ENCODE data around the gene AXIN1.
"Not testable (repeated sequence)": the region's sequence is repeated elsewhere in the genome, so short reads cannot be mapped to it uniquely, and the experiment has no call there.

Gene AXIN1, protein sequence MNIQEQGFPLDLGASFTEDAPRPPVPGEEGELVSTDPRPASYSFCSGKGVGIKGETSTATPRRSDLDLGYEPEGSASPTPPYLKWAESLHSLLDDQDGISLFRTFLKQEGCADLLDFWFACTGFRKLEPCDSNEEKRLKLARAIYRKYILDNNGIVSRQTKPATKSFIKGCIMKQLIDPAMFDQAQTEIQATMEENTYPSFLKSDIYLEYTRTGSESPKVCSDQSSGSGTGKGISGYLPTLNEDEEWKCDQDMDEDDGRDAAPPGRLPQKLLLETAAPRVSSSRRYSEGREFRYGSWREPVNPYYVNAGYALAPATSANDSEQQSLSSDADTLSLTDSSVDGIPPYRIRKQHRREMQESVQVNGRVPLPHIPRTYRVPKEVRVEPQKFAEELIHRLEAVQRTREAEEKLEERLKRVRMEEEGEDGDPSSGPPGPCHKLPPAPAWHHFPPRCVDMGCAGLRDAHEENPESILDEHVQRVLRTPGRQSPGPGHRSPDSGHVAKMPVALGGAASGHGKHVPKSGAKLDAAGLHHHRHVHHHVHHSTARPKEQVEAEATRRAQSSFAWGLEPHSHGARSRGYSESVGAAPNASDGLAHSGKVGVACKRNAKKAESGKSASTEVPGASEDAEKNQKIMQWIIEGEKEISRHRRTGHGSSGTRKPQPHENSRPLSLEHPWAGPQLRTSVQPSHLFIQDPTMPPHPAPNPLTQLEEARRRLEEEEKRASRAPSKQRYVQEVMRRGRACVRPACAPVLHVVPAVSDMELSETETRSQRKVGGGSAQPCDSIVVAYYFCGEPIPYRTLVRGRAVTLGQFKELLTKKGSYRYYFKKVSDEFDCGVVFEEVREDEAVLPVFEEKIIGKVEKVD

DNA sequence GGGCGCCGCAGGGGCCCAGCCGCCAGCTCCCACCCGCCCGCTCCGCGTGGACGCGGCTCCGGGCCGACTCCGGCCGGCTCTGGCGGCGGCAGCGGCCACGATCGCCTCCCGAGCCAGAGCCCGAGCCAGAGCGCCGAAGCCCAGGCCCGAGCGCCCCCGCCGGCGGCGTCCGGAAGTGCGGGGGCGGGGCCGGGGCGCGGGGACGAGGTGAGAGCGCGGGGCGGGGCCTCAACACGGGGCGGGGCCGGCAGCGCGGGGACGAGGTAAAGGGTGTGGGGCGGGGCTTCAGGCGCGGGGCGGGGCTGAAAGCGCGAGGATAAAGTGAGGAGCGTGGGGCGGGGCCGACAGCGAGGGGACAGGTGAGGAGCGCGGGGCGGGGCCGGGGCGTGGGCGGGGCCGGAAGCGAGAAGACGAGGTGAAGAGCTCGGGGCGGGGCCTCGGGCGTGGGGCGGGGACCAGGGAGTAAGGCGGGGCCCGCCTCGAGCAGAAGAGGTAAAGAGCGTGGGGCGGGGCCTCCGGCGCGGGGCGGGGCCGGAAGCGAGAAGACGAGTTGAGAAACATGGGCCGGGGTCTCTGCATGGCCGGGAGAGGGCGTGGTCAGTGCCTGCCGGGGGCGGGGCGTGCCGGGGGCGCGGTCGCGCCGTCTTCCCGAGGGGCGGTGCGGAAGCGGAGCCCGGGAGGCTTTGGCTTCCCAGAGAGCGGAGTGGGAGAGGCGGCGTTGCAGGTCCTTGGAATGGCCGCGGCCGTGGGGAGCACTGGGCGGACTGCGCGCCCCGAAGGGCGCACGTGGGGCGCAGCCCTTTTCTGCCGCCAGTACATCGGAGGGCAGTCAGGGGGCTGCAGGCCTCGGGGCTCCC lies at the start of gene AXIN1:
TSS of gene AXIN1 (minus strand) at position 177 of the 857 bp plus-strand sequence. CDS start 5,698 bp downstream, outside the sequence.
- DNase-seq (ENCODE audit: low read depth in 3 of 3) = peak; percentile 100

DNA sequence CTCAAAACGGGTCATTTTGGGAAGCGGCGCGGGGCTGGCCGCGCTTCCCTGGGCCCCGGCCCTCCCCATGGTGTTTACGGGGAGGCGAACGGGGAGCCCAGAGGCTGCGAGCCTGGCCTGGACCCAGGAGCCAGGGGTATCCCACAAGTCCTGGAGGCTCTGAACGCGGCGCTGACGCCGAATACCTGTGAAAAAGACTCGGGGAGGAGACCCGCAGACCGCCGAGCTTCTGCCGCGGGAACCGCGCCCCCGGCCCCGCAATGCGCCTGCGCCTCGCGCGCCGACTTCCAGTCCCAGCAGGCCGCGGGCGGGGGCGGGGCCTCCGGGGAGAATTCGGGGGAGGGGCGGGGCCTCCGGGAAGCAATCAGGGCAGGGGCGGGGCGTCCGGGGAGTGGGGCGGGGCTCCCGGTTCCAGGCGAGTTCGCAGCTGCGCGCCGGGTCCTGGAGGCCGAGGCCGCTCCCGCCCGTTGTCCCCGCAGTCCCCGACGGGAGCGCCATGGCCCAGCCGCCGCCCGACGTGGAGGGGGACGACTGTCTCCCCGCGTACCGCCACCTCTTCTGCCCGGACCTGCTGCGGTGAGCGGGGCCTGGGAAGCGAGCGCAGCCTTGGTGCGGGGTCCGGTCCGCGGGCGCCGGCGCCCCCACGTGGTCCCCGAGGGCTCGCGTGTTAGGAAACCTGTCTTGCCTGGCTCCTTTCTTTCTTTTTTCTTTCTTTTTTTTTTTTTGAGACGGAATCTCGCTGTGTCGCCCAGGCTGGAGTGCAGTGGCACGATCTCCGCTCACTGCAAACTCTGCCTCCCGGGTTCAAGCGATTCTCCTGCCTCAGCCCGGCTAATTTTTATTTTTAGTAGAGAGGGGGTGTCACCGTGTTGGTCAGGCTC lies 49.2 kb upstream of the AXIN1 start, which contains the start of gene DECR2:
TSS of gene DECR2 (plus strand) at position 418 of the 881 bp plus-strand sequence. CDS start at position 497, 79 bp downstream.
- DNase-seq (ENCODE audit: low read depth in 3 of 3) = peak; percentile 98 to 99 (median 98)

DNA sequence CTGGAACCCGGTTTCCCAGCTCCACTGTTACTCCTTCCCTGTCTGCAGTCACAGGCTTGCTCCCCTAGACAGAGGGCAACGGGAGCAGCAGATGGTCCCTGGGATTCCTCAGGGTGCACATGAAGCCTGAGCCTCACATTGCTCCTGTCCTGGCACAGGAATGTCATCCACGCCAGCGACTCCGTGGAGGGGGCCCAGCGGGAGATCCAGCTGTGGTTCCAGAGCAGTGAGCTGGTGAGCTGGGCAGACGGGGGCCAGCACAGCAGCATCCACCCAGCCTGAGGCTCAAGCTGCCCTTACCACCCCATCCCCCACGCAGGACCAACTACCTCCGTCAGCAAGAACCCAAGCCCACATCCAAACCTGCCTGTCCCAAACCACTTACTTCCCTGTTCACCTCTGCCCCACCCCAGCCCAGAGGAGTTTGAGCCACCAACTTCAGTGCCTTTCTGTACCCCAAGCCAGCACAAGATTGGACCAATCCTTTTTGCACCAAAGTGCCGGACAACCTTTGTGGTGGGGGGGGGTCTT lies 47.6 kb upstream of the AXIN1 start:
- no peak for DNase-seq (ENCODE audit: low read depth in 3 of 3)

DNA sequence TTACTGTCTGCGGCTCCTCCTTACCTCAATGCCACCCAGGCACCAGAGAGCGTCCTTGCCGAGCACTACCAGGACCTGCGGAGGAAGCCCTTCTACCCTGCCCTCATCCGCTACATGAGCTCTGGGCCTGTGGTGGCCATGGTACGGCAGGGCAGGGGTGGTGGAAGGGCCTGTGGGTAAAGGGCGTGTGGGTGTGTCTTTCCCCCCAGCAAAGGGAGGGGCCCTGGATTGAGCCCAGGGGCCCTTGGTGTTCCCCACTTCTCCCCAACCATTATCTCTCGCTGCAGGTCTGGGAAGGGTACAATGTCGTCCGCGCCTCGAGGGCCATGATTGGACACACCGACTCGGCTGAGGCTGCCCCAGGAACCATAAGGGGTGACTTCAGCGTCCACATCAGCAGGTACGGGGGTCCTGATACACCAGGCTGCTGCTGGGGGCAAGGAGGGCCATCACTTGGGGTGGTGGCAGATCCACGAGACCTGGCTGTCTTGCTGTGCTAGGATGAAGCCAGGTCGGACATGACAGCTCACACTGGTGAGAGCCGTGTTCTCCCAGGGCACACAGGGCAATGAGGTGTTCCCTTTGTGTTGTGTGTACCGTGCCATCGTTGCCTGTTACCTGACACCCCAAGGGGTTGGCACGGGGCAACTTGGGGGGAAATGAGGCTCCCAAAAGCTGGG lies 47.0 kb upstream of the AXIN1 start:
- no peak for DNase-seq (ENCODE audit: low read depth in 3 of 3)

DNA sequence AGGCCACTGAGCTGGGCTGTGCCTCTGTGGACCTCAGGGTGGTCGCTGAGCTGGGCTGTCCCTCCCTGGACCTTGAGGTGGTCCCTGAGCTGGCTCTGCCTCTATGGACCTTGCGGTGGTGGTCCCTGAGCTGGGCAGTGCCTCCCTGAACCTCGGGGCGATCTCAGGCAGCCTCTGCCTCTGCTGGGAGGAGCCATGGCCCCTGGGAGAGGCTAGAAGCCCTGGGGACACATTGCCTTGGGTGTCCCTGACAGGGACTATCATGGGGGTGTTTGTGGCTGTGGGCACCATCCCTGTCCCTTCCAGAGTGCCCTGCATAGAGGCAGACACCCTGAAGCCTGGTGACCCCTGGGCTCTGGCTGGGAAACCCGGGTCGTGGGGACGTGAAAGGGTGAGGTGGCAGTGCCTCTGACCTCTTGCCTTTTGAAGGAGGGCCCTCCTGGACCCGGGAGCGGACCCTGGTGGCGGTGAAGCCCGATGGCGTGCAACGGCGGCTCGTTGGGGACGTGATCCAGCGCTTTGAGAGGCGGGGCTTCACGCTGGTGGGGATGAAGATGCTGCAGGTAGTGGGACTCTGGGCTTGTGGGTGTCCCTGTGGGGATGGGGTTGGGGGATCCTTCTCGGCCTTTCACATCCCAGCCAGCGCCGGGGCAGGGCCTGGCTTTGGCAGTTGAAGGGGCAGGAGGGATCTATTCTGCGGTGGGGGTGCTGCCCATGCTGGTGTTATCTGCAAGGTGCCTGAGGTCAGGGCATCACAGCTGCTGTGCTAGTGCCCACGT lies 46.2 kb upstream of the AXIN1 start:
- DNase-seq (ENCODE audit: low read depth in 3 of 3) = no peak

DNA sequence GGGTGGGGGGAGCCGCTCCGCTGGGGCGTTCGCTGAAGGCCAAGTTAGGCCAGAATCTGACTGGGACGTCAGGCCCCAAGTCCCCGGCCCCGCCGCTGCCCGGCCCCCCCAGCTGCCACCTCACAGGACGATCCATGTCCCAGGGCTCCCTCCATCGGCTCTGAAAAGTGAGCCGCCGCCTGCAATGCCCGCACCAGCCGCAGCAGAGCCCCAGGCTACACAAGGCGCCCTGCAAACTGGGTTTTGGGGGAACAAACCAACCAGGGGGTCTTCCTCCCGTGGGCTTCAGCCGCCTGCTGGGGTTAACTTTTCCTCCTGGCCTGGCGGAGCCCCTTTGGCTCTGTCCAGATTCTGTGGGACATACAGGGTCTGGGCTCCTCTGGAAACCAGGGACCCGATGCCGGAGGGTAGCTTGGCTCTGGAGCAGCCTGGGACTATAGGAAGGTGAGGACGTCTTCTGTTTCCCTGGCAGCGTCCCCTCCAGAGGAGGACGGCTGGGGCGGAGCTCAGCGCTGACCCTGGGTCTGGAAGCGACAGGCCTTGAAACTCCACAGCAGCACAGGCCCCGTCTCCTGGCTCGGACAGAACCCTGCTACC lies 45.3 kb upstream of the AXIN1 start:
- DNase-seq (ENCODE audit: low read depth in 3 of 3) = no peak

DNA sequence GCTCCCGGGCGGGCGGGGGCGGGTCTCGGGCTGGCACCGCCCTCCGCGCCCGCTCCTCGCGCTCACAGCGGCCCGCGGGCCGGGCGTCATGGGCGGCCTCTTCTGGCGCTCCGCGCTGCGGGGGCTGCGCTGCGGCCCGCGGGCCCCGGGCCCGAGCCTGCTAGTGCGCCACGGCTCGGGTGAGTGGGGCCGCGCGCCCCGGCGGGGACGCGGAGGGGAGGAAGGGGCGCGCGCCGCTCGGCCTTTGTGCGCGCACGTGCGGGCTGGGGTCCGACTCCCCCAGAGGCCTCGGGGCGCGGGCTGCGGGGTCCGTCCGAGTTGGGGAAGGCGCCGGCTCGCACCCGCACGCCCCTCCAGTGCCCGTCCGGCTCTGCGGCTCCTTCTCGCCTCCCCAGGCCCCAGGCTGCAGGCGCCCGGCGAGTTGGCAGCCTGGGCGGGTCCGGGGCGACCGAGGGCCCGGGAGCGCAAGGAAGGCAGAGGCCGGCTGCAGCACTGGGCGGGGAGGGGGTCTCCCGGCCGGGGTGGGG lies 44.7 kb upstream of the AXIN1 start, which contains the start of gene NME4:
TSS of gene NME4 (plus strand) at position 65 of the 527 bp plus-strand sequence. CDS start at position 89, 24 bp downstream.
- no peak for DNase-seq (ENCODE audit: low read depth in 3 of 3)

DNA sequence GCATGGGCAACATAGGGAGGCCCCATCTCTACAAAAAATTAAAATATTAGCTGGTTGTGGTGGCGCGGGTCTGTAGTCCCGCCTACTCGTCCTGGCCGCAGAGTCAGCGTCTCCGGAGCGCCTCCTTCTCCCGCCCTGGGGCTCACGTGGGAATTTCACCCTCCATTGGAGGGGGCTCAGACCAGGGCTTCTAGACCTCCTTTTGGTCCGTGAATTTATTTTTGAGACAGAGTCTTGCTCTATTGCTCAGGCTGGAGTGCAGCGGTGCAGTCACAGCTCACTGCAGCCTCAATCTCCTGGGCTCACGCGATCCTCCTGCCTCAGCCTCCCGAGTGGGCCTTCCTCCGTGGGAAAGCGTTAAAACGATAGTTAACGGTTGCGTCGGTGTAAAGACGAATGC lies 44.1 kb upstream of the AXIN1 start:
- DNase-seq (ENCODE audit: low read depth in 3 of 3) = no peak

DNA sequence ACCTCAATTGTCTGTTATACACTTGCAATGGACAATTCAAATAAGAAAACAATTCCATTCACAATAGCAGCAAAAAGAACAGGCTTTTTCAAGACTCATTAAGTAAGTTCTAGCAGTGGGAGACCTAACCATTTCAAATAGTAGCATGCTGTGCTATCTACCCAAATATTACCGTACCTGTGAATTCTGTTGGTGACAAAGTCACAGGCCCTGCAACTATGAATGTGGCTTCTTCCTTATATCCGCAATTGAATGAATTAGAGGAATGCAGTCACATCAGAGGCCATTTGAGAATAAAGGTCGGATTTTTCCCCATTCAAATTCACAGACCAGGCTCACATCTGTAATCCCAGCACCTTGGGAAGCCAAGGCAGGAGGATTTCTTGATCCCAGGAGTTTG lies 43.7 kb upstream of the AXIN1 start:
- DNase-seq (ENCODE audit: low read depth in 3 of 3) = no peak

DNA sequence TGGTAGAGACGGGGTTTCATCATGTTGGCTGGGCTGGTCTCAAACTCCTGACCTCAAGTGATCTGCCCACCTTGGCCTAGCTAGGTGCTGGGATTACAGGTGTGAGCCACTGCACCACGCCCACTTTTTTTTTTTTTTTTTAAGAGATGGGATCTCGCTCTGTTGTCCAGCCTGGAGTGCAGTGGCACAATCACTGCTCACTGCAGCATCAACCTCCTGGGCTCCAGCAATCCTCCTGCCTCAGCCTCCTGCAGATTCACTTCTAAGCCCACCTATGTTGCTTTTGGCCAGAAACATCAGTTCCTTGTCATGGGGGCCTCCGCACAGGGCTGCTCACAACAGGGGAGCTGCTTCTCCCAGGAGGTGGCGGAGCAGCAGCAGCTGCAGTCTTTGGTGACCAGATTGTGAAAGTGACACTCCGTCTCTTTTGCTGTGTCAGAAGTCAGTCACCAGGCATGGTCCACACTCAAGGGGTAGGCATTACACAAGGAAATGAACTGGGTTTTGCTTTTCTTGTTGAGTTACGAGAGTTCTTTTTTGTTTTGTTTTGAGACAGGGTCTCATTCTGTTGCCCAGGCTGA lies 40.0 kb upstream of the AXIN1 start:
- DNase-seq (ENCODE audit: low read depth in 3 of 3) = no peak

DNA sequence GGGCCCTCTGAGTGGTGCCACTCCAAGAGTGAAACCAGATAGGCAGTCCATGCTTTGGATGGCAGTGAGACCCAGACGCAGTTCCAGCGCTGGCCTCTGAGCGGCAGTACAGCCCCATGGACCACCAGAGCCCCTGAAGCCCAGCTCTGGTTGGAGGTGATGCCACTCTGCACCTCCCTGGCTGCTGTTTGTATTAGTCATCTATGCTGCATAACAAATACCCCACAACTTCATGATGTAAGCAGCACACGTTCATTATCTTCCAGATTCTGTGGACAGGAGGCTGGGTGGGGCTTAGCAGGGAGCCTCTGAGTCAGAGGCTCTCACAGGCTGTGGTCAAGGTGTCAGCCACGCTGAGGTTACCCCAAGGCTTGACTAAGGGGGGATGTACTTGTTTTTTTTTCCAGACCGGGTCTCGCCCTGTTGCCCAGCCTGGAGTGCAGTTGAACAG lies 39.4 kb upstream of the AXIN1 start:
- DNase-seq (ENCODE audit: low read depth in 3 of 3) = peak; percentile 57 to 86 (median 63)

DNA sequence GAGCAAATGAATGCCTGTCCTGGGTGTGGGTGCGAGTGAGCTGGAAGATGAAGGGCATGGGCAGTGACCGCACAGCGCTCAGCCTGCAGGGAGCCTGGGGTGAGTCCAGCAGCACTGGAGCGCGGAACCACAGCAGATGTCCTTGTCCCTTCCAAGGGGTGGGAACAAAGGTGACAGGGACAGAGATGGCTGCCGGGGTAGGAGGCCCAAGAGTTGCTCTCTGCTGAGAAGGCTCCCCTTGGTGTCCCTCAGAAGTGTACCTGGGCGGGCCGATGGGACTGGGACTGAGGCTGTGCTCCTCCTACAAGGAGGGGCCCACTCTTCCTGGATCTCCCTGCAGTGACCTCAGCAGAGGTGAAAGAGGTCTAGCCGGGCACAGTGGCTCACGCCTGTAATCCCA lies 36.8 kb upstream of the AXIN1 start:
- no peak for DNase-seq (ENCODE audit: low read depth in 3 of 3)

DNA sequence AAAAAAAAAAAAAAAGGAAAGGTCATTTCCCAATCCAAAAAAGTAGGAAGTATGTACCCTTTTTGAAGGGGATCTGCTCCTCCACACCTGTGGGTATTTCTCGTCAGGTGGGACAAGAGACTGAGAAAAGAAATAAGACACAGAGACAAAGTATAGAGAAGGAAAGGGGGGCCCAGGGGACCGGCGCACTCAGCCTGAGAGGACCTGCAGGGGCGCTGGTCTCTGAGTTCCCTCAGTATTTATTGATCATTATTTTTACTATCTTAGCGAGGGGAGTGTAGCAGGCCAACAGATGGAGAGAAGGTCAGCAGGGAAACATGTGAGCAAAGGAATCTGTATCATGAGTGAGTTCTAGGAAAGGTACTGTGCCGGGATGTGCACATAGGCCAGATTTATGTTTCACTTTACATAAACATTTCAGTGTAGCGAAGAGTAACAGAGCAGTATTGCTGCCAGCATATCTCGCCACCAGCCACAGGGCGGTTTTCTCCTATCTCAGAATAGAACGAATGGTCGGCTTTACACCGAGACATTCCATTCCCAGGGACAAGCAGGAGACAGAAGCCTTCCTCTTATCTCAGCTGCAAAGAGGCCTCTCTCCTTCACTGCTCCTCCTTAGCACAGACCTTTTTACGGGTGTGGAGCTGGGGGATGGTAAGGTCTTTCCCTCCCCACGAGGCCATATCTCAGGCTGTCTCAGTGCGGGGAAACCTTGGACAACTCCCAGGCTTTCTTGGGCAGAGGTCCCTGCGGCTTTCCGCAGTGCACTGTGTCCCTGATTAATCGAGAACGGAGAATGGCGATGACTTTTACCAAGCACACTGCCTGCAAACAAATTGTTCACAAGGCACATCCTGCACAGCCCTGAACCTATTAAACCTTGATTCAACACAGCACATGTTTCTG lies 35.5 kb upstream of the AXIN1 start:
- DNase-seq (ENCODE audit: low read depth in 3 of 3) = not testable (repeated sequence)

DNA sequence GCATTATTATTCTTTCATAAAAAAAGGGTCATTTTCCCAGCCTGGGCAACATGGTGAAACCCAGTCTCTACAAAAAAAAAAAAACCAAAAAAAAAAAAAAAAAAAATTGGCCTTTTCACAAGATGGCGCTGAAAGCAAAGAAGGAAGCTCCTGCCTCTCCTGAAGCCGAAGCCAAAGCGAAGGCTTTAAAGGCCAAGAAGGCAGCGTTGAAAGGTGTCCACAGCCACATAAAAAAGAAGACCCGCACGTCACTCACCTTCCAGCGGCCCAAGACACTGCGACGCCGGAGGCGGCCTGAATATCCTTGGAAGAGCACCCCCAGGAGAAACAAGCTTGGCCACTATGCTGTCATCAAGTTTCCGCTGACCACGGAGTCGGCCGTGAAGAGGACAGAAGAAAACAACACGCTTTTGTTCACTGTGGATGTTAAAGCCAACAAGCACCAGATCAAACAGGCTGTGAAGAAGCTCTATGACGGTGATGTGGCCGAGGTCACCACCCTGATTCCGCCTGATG lies 34.2 kb upstream of the AXIN1 start:
- DNase-seq (ENCODE audit: low read depth in 3 of 3) = no peak

DNA sequence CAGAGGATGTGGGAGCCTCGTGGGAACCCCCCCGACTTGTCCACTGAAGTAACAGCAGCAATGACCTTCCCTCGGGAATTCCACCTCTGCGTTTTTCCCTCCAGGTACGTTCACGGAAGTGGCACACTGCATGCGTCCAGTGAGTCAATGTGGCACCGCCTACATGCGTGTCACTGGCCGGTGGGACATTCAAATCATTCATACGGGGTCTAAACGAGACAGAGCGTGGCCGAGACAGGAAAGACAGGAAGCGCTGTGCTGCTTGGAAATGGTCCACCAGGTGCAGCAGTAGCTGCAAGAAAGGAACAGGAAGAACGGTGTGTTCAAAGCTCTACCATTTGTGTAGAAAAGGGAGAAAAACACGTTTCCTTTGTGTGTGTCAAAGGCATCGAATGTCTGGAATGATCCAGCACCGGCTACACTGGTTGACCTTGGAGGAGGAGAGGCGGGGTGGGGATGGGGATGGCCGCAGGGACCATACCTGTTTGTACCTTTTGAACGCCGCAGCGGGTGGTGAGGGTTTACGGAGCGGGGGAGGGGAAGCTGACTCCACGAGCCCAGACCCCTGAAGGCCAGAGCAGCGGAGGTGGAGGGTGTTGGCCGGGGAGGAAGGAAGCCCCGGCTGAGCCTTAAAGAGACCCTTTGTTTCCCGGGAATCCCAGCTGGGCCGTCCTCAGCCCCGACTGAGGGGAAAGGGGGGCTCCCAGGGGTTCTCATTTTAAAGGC lies 31.0 kb upstream of the AXIN1 start:
- DNase-seq (ENCODE audit: low read depth in 3 of 3) = peak in 1 of 3 experiments; percentile 52
